Duodenal mucosa (tissue), 2 donors: ENCODE measurements around the gene OGFR.

Experiments used
- H3K27ac ChIP-seq: one replicate; pipeline ENCODE4 v1.7.0; 2013; ENCODE audit warnings: low read depth, low read length
- H3K27me3 ChIP-seq, 2 donors: one replicate each; pipeline ENCODE4 v1.7.0; 2013; ENCODE audit warnings: low read length in 2 of 2, control low read depth in 1 of 2; ENCODE audit not compliant: insufficient read depth in 2 of 2, control insufficient read depth in 1 of 2
- H3K36me3 ChIP-seq, 2 donors: one replicate each; pipeline ENCODE4 v1.7.0; 2013; ENCODE audit warnings: low read length in 2 of 2, control low read depth in 1 of 2; ENCODE audit not compliant: insufficient read depth in 2 of 2, control insufficient read depth in 1 of 2
- H3K4me1 ChIP-seq, 2 donors: one replicate each; pipeline ENCODE4 v1.7.0; 2013; ENCODE audit warnings: low read length in 2 of 2, control low read depth in 1 of 2; ENCODE audit not compliant: insufficient read depth in 2 of 2, control insufficient read depth in 1 of 2
- H3K4me3 ChIP-seq, 2 donors: one replicate each; pipeline ENCODE4 v1.7.0; 2013; ENCODE audit warnings: low read length in 2 of 2, low read depth in 1 of 2
- H3K9ac ChIP-seq, 2 donors: one replicate each; pipeline ENCODE4 v1.7.0; 2013; ENCODE audit warnings: low read length in 2 of 2, low read depth in 1 of 2
- H3K9me3 ChIP-seq, 2 donors: one replicate each; pipeline ENCODE4 v1.7.0; 2013; ENCODE audit warnings: low read length in 2 of 2, control low read depth in 1 of 2; ENCODE audit not compliant: control insufficient read depth in 1 of 2

The OGFR gene

DNA sequence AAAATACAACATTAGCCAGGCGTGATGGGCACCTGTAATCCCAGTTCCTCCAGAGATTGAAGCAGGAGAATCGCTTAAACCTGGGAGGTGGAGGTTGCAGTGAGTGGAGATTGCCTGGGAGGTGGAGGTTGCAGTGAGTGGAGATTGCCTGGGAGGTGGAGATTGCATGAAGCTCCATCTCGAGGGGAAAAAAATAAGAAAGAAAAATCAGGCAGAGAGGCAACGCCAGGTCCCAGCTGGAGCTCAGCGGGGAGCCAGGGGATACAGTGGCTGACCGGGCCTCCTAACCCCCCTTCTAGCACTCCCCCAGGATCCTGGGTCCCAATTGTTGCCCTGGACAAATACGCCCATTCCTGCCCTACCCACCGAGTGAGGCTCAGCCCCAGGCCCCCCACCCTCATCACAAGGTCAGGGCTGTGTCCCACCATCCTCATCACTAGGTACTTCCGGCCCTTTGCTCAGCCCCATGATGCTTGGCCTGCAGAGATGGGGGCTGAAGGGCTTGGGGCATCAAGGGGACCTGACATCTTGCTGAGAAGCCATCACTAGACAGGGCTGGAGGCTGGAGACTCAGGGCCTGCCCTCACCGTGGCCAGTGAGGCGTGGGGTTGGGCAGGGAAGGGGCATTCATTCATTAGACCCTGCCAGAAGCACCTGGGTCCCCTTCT is 1.9 kb downstream of the OGFR start:
- no peaks in the 10 kb centered on the region for H3K9me3 ChIP-seq
- peak overlapping the region; percentile 69 to 70 for H3K9ac ChIP-seq
- H3K36me3 ChIP-seq = peaks cover 26 to 32% of the 10 kb centered on the region in 2 donors
- peak overlapping the region; percentile 76 to 84 for H3K4me3 ChIP-seq
- H3K4me1 ChIP-seq = peaks cover 15 to 27% of the 10 kb centered on the region in 2 donors
- no peak overlapping the region for H3K27ac ChIP-seq
- H3K27me3 ChIP-seq = no peaks in the 10 kb centered on the region

DNA sequence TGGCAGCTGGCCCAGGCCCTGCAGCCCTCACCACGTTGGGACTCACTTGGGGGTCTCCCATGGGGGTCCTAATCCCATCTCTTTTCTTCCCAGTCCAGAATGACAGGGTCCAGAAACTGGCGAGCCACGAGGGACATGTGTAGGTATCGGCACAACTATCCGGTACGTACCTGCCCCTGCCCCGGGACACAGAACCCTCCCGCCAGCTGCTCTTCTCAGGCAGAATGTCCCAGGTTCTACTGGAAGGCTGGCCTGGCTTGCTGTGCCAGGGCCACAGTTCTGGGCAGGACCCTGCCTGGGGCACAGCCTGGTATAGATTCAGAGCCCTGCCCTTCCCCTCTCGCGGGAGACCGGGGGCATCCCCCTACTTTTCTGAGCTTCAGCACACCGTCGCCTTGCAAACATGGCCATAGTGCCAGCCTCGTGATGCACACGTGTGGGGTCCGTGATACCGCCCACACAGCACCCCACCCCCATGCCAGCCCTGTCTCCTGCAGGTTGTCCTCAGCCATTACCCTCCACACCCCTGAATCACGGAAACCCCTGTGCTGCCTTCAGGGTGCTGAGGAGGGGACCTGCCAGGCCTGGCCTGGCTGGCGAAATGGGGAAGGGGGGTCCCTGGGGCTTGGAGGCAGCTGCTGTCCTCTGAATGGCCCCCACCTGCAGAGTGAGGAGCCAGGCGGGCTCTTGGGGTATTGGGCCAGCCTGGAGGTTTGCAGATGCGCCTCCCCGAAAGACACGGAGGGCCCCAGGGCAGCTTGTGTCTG is 3.0 kb downstream of the OGFR start:
- Histone ChIP-seq H3K4me3 (no peak overlapping the region), H3K4me1 (peaks cover 15 to 27% of the 10 kb centered on the region in 2 donors), H3K9ac (no peak overlapping the region), H3K36me3 (peaks cover 30 to 38% of the 10 kb centered on the region in 2 donors), H3K9me3 (no peaks in the 10 kb centered on the region), H3K27me3 (no peaks in the 10 kb centered on the region), H3K27ac (no peak overlapping the region)

DNA sequence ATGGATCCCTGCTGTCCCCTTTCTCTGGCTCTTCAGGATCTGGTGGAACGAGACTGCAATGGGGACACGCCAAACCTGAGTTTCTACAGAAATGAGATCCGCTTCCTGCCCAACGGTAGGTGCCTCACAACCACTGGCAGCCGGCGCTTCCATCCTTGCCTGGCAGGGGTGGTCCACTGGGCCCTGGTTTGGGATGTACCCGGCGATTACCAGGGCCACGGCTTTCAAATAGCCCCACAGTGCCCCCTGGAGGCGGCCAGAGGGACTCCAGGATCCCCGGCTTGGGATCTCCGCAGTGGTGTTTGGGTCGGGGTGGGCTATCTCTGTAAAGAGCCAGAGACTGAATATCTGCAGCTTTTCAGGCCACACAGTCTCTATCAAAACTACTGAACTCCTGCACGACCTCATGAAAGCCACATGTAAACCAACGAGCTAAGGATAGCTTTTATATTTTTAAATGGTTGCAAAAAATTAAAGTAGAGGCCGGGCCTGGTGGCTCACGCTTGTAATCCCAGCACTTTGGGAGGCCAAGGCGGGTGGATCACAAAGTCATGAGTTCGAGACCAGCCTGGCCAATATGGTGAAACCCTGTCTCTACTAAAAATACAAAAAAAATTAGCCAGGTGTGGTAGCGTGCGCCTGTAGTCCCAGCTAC is 3.7 kb downstream of the OGFR start:
- peaks cover 15 to 27% of the 10 kb centered on the region in 2 donors for H3K4me1 ChIP-seq
- H3K27me3 ChIP-seq = no peaks in the 10 kb centered on the region
- peaks cover 30 to 42% of the 10 kb centered on the region in 2 donors for H3K36me3 ChIP-seq
- no peaks in the 10 kb centered on the region for H3K9me3 ChIP-seq
- H3K4me3 ChIP-seq = no peak overlapping the region
- H3K27ac ChIP-seq = no peak overlapping the region
- no peak overlapping the region for H3K9ac ChIP-seq

DNA sequence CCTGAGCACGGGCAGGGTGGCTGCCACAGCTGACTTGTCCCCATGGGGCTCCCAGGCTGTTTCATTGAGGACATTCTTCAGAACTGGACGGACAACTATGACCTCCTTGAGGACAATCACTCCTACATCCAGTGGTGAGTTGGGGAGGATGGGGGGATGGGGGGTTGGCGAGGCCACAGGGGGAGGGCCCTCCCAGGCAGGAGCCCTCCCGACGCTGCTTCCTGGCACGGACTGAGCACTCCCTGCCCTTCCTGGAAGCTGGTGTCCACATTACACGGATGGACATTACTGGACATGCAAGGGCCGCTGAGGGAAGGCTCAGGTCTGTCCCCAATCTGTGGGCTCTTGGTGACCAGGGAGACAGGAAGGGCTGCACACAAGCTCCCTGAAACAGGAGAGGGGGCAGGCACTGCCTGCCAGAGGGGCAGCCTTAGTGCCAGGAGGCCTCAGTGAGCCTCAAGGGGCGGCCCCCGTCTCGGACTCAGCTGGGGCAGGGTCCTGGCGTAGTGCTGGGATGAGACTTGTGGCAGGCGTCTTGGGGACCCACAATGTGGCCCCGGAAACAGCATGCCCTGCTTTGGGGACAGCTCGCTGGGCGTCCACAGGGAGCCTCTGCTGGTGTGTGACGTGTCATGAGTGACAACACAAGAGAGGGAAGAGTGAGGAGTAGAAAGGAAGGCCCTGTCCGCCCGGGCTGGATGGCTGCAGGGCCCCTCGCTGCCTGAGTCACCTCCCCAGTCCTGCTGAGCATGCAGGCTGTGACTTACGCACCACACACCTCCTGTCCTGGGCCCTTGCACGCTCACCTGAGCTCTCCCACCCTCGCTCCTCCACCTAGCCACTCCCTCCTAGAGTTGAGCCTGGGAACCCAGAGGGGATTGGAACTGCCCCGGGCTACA is 5.1 kb downstream of the OGFR start:
- no peak overlapping the region for H3K4me3 ChIP-seq
- no peaks in the 10 kb centered on the region for H3K9me3 ChIP-seq
- no peak overlapping the region for H3K9ac ChIP-seq
- peaks cover 15 to 24% of the 10 kb centered on the region in 2 donors for H3K4me1 ChIP-seq
- H3K27me3 ChIP-seq = peaks cover 4 to 7% of the 10 kb centered on the region in 2 donors
- H3K36me3 ChIP-seq = peaks cover 30 to 42% of the 10 kb centered on the region in 2 donors
- no peak overlapping the region for H3K27ac ChIP-seq

DNA sequence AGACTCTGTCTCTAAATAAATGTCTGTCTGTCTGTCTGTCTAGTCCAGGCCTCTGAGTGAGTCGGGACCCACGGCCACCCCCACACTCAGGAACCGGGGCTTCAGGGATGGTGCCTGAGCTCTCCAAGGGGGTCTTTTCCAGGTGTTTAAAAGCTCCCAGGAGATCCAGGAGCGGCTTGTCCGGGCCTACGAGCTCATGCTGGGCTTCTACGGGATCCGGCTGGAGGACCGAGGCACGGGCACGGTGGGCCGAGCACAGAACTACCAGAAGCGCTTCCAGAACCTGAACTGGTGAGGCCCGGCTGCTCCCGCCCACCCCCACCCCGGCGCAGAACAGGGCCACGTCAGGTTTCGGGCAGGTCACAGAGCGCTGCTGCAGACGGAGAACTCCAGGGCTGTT is 6.7 kb downstream of the OGFR start:
- no peak overlapping the region for H3K9ac ChIP-seq
- peaks cover 7 to 29% of the 10 kb centered on the region in 2 donors for H3K4me1 ChIP-seq
- H3K9me3 ChIP-seq = no peaks in the 10 kb centered on the region
- no peak overlapping the region for H3K27ac ChIP-seq
- no peak overlapping the region for H3K4me3 ChIP-seq
- H3K36me3 ChIP-seq = peaks cover 30 to 42% of the 10 kb centered on the region in 2 donors
- H3K27me3 ChIP-seq = peaks cover 19 to 23% of the 10 kb centered on the region in 2 donors

DNA sequence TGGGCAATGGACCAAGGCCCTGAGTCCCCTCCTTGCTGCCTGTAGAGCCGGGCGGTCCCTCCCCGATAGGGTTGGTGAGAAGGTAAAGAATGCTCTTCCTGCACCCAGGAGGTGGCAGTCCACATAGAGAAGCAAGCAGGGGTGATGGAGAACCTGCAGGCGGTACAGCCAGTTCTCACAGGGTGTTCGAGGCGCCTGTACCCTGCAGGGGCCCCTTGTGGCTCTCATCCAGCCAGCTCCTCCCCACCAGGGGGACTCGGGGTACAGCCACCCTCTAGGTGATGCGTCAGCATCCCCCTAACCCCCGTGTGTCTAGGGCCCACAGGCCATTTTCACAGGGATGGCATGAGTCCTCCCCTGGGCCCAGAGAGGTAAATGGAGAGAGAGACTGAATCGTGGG is 7.1 kb downstream of the OGFR start:
- no peak overlapping the region for H3K27ac ChIP-seq

DNA sequence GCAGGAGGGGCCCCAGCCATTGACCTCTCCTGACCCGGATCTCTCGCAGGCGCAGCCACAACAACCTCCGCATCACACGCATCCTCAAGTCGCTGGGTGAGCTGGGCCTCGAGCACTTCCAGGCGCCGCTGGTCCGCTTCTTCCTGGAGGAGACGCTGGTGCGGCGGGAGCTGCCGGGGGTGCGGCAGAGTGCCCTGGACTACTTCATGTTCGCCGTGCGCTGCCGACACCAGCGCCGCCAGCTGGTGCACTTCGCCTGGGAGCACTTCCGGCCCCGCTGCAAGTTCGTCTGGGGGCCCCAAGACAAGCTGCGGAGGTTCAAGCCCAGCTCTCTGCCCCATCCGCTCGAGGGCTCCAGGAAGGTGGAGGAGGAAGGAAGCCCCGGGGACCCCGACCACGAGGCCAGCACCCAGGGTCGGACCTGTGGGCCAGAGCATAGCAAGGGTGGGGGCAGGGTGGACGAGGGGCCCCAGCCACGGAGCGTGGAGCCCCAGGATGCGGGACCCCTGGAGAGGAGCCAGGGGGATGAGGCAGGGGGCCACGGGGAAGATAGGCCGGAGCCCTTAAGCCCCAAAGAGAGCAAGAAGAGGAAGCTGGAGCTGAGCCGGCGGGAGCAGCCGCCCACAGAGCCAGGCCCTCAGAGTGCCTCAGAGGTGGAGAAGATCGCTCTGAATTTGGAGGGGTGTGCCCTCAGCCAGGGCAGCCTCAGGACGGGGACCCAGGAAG is 7.7 kb downstream of the OGFR start:
- Histone ChIP-seq H3K36me3 (peaks cover 29 to 42% of the 10 kb centered on the region in 2 donors), H3K27ac (no peak overlapping the region), H3K9me3 (no peaks in the 10 kb centered on the region), H3K27me3 (peaks cover 22 to 26% of the 10 kb centered on the region in 2 donors), H3K4me3 (no peak overlapping the region), H3K9ac (no peak overlapping the region), H3K4me1 (peaks cover 0 to 23% of the 10 kb centered on the region in 2 donors)

More for the DNA sequence above, 7.1 kb downstream of the OGFR start:
- Histone ChIP-seq H3K4me1 (peaks cover 3 to 28% of the 10 kb centered on the region in 2 donors), H3K9me3 (no peaks in the 10 kb centered on the region), H3K4me3 (no peak overlapping the region), H3K36me3 (peaks cover 30 to 42% of the 10 kb centered on the region in 2 donors), H3K27me3 (peaks cover 22 to 26% of the 10 kb centered on the region in 2 donors), H3K9ac (no peak overlapping the region)

DNA sequence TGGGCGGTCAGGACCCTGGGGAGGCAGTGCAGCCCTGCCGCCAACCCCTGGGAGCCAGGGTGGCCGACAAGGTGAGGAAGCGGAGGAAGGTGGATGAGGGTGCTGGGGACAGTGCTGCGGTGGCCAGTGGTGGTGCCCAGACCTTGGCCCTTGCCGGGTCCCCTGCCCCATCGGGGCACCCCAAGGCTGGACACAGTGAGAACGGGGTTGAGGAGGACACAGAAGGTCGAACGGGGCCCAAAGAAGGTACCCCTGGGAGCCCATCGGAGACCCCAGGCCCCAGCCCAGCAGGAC is 8.2 kb downstream of the OGFR start:
- Histone ChIP-seq H3K9me3 (no peaks in the 10 kb centered on the region), H3K4me1 (peaks cover 0 to 20% of the 10 kb centered on the region in 2 donors), H3K9ac (no peak overlapping the region), H3K27ac (no peak overlapping the region), H3K36me3 (peaks cover 24 to 37% of the 10 kb centered on the region in 2 donors), H3K4me3 (no peak overlapping the region), H3K27me3 (peaks cover 27 to 28% of the 10 kb centered on the region in 2 donors)

DNA sequence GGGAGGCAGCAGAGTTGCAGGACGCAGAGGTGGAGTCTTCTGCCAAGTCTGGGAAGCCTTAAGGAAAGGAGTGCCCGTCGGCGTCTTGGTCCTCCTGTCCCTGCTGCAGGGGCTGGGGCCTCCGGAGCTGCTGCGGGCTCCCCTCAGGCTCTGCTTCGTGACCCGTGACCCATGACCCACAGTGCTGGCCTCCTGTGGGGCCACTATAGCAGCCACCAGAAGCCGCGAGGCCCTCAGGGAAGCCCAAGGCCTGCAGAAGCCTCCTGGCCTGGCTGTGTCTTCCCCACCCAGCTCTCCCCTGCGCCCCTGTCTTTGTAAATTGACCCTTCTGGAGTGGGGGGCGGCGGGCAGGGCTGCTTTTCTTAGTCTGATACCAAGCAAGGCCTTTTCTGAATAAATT is 9.0 kb downstream of the OGFR start:
- Histone ChIP-seq H3K36me3 (peaks cover 21 to 34% of the 10 kb centered on the region in 2 donors), H3K4me3 (no peak overlapping the region), H3K9me3 (no peaks in the 10 kb centered on the region), H3K27me3 (peaks cover 34 to 35% of the 10 kb centered on the region in 2 donors), H3K9ac (no peak overlapping the region), H3K4me1 (peaks cover 3 to 21% of the 10 kb centered on the region in 2 donors), H3K27ac (no peak overlapping the region)
